ENCODE measurements around the gene RBP4. TPM values are rescaled to one million over a fixed set of nuclear protein-coding genes. Genes with fewer than 3 reads are reported as not detected.
A peak's percentile ranks its signal among the peaks of the same experiment; 100 is the strongest.

Gene RBP4
- total RNA-seq, 2 donors from 2014 or later, result 22.1 to 136 TPM

DNA sequence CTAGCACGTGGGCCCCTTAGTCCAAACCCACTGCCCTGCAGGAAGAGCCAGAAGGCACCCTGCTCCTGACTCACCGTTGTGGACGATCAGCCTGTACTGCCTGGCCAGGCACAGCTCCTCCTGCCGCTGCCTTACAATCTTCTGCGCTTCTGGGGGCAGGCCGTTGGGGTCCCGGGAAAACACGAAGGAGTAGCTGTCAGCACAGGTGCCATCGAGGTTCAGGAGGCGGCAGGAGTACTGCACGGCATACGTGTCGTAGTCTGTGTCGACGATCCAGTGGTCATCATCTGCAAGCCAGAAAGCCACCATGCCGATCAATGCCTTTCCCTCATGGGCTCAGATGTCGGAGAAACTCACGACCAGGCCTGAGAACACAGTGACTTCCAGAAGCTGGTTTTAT, 7.3 kb downstream of the RBP4 start:
- intact Hi-C loops (cut with DNase I), result no loop called here
- Histone ChIP-seq H3K4me1 (no peaks in the 10 kb centered on the region), H3K4me3 (no peak overlapping the region), H3K9me3 (no peaks in the 10 kb centered on the region), H3K27ac (no peak overlapping the region), H3K36me3 (replicated peaks in 1 of 2; ENCODE audit: insufficient read depth in 1 of 2, low read depth in 2 of 2) (no peaks in the 10 kb centered on the region), H3K27me3 (no peaks in the 10 kb centered on the region)
- DNase-seq (no peak), ATAC-seq (no peak)
- 78 to 85% methylated on average over 15 to 18 of the region's 18 CpGs for WGBS, 2 donors
- TF ChIP-seq, protein P1, sequence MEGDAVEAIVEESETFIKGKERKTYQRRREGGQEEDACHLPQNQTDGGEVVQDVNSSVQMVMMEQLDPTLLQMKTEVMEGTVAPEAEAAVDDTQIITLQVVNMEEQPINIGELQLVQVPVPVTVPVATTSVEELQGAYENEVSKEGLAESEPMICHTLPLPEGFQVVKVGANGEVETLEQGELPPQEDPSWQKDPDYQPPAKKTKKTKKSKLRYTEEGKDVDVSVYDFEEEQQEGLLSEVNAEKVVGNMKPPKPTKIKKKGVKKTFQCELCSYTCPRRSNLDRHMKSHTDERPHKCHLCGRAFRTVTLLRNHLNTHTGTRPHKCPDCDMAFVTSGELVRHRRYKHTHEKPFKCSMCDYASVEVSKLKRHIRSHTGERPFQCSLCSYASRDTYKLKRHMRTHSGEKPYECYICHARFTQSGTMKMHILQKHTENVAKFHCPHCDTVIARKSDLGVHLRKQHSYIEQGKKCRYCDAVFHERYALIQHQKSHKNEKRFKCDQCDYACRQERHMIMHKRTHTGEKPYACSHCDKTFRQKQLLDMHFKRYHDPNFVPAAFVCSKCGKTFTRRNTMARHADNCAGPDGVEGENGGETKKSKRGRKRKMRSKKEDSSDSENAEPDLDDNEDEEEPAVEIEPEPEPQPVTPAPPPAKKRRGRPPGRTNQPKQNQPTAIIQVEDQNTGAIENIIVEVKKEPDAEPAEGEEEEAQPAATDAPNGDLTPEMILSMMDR (IDR thresholded peaks at IDR 0.05), result no peak

- H3K27me3 ChIP-seq, result no peaks in the 10 kb centered on the region
- TF ChIP-seq, protein P1 (IDR thresholded peaks at IDR 0.05), result no peak
- TF ChIP-seq POLR2A (IDR thresholded peaks at IDR 0.05), result no peak
- intact Hi-C loops (cut with DNase I), result no loop called here
- H3K9me3 ChIP-seq, result no peaks in the 10 kb centered on the region
- ATAC-seq (no peak), DNase-seq (no peak)
- WGBS, 2 donors, result 81 to 89% methylated on average over 4 of the region's 4 CpGs
- no peaks in the 10 kb centered on the region for H3K36me3 ChIP-seq (replicated peaks in 1 of 2; ENCODE audit: insufficient read depth in 1 of 2, low read depth in 2 of 2)
- H3K4me1 ChIP-seq, result no peaks in the 10 kb centered on the region
- H3K4me3 ChIP-seq, result no peak overlapping the region
- no peak overlapping the region for H3K27ac ChIP-seq
These were observed 7.8 kb downstream of the RBP4 start for GRCh38 chr10:93593254-93593653.

DNA sequence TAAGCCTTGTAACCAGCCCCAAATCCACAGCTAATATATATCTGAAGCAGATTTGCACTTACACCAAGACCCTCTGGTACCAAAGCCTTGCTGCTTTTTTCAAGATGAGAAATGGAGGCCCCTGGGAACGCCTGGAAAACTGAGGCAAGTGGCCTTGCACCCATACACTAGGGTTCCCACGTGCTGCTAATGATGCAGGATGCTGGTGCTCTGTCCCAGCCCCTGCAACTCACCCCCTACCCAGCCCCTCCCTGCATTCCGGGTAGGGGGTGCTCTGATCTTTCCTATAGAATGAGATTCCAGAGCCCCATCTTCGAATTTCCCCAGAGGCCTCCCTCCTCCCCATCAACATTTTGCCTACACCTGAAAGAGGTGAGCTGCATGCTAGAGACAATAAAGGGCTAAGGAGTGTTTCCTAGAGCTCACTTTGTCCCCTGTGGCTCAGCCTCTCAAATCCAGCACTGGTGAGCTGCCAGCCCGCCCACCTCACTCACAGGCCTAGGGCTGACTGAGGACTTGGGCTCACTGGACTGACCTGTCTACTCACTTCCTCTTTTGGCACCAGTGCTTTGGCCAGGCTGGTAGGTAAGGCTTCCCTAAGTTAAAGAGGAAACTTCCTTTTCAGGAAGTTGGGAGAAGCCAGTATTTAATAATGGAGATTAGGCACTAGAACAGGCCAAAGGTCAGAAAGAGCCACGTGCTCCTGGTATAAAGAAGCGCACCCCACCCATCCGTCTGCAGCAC, 9.8 kb downstream of the RBP4 start:
- ATAC-seq (peak; percentile 40), DNase-seq (peak in 1 of 4 donors; percentile 13)
- no peaks in the 10 kb centered on the region for H3K9me3 ChIP-seq
- no peak overlapping the region for H3K4me3 ChIP-seq
- no peaks in the 10 kb centered on the region for H3K27me3 ChIP-seq
- WGBS, 2 donors, result 50 to 62% methylated on average over 8 of the region's 8 CpGs
- H3K36me3 ChIP-seq (replicated peaks in 1 of 2; ENCODE audit: insufficient read depth in 1 of 2, low read depth in 2 of 2), result no peaks in the 10 kb centered on the region
- H3K4me1 ChIP-seq, result no peaks in the 10 kb centered on the region
- TF ChIP-seq, protein P1 (IDR thresholded peaks at IDR 0.05), result no peak
- TF ChIP-seq POLR2A (IDR thresholded peaks at IDR 0.05), result no peak
- no peak overlapping the region for H3K27ac ChIP-seq
- intact Hi-C loops (cut with DNase I), result no loop called here

DNA sequence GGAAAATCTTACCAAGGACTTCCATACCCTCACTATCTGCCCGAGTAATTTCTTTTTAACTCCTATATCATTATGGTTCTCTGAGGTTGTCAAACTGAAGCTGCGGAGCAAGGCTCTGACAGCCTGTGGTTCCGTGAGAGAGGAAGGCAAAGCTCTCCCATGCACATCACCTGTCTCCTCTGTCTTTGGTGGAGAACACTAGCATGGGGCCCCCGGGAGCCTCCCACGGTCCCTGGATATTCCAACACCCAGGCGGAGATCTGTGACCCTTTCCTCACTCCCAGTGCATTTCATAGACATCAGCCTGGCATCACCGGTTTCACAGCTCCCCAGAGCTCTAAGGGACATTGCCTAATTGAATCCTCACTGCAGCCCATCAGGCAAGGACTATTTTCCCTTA, 10.4 kb downstream of the RBP4 start:
- no peaks in the 10 kb centered on the region for H3K9me3 ChIP-seq
- intact Hi-C loops (cut with DNase I), result no loop called here

More for the DNA sequence above, 10.4 kb downstream of the RBP4 start:
- DNase-seq (no peak), ATAC-seq (no peak)
- H3K36me3 ChIP-seq (replicated peaks in 1 of 2; ENCODE audit: insufficient read depth in 1 of 2, low read depth in 2 of 2), result no peaks in the 10 kb centered on the region
- H3K4me1 ChIP-seq, result no peaks in the 10 kb centered on the region
- TF ChIP-seq POLR2A (IDR thresholded peaks at IDR 0.05), result no peak
- TF ChIP-seq, protein P1 (IDR thresholded peaks at IDR 0.05), result no peak
- H3K27ac ChIP-seq, result no peak overlapping the region
- H3K4me3 ChIP-seq, result no peak overlapping the region
- 92 to 93% methylated on average over 7 of the region's 7 CpGs for WGBS, 2 donors
- no peaks in the 10 kb centered on the region for H3K27me3 ChIP-seq
